WTC11 (cell line): ENCODE results near the gene CHD6. TPM values are rescaled to one million over a fixed set of nuclear protein-coding genes. Genes with fewer than 3 reads are reported as not detected.
A peak's percentile ranks its signal among the peaks of the same experiment; 100 is the strongest.

ENCODE experiments used
- ATAC-seq: fragments of 200-7000 bp; cut with Tn5 transposase; 2 replicates; pipeline ENCODE4 v1.10.0; 2021; ENCODE audit warnings: mild to moderate bottlenecking, moderate library complexity
- CTCF ChIA-PET: fragments of 300-600 bp; sonication (Branson Sonifier 250); formaldehyde crosslinking; loops from one replicate; lab custom pipeline; 2021; ENCODE audit warnings: antibody characterized with exemption; lab: Charles Lee
- POLR2A ChIA-PET: fragments of 350-600 bp; sonication (Branson Sonifier 250); formaldehyde crosslinking; loops from one replicate; lab custom pipeline; 2021; ENCODE audit warnings: antibody characterized with exemption; lab: Charles Lee
- DNase-seq: peaks from one replicate; pipeline ENCODE4 v3.0.0; 2021; ENCODE audit warnings: low spot score
- H3K27ac Mint-ChIP-seq: 2 replicates; pipeline ENCODE4 v1.8.0; 2021; ENCODE audit warnings: mixed read lengths
- H3K27me3 Mint-ChIP-seq: 2 replicates; pipeline ENCODE4 v1.8.0; 2021; ENCODE audit warnings: low read depth, mild to moderate bottlenecking, moderate library complexity, mixed read lengths
- H3K36me3 Mint-ChIP-seq: 2 replicates; pipeline ENCODE4 v1.8.0; 2021; ENCODE audit warnings: mixed read lengths
- H3K4me1 Mint-ChIP-seq: 2 replicates; pipeline ENCODE4 v1.8.0; 2022; ENCODE audit warnings: mixed read lengths
- H3K4me3 Mint-ChIP-seq: 2 replicates; pipeline ENCODE4 v1.8.0; 2021; ENCODE audit warnings: mild to moderate bottlenecking, moderate library complexity, mixed read lengths
- H3K9me3 Mint-ChIP-seq: 2 replicates; pipeline ENCODE4 v1.8.0; 2021; ENCODE audit warnings: mixed read lengths
- JUN ChIP-seq: sonication (generic); formaldehyde crosslinking; IDR thresholded peaks from 2 replicates; pipeline ENCODE4 v1.8.0; 2023; ENCODE audit warnings: mild to moderate bottlenecking, missing genetic modification reagents
- RELA ChIP-seq: sonication (generic); formaldehyde crosslinking; IDR thresholded peaks from 2 replicates; pipeline ENCODE4 v1.8.1; 2022; ENCODE audit warnings: missing genetic modification reagents, mild to moderate bottlenecking, borderline replicate concordance
- SOX15 ChIP-seq: fragments of 250-450 bp; sonication (Bioruptor Pico); IDR thresholded peaks from 2 replicates; pipeline ENCODE4 v1.9.0; 2021; ENCODE audit warnings: mild to moderate bottlenecking
- ZNF121 ChIP-seq: sonication (generic); formaldehyde crosslinking; IDR thresholded peaks from 2 replicates; pipeline ENCODE4 v1.8.0; 2023; ENCODE audit warnings: missing genetic modification reagents
- total RNA-seq: library from RNA; stranded (reverse); gene quantifications from 3 replicates; pipeline ENCODE4 v1.2.3, GENCODE V29; 2021
- TF ChIP-seq, protein P1 (sequence below): fragments of 250-450 bp; sonication (Bioruptor Pico); IDR thresholded peaks from 2 replicates; pipeline ENCODE4 v1.9.0; 2021; ENCODE audit warnings: moderate library complexity, mild to moderate bottlenecking, inconsistent platforms, borderline replicate concordance
- TF ChIP-seq, protein P2 (sequence below): sonication (generic); formaldehyde crosslinking; IDR thresholded peaks from 2 replicates; pipeline ENCODE4 v1.8.1; 2023; ENCODE audit warnings: mild to moderate bottlenecking, missing genetic modification reagents, moderate library complexity
- TF ChIP-seq, protein P3 (sequence below): sonication (generic); formaldehyde crosslinking; IDR thresholded peaks from 2 replicates; pipeline ENCODE4 v1.8.1; 2023; ENCODE audit warnings: mild to moderate bottlenecking, moderate library complexity, missing genetic modification reagents
- TF ChIP-seq, protein P4 (sequence below): fragments of 250-450 bp; sonication (Bioruptor Pico); IDR thresholded peaks from 2 replicates; pipeline ENCODE4 v1.9.0; 2021; ENCODE audit warnings: mild to moderate bottlenecking, borderline replicate concordance

Gene CHD6
- total RNA-seq, 1 experiment from 2014 or later: 52.1 TPM

DNA sequence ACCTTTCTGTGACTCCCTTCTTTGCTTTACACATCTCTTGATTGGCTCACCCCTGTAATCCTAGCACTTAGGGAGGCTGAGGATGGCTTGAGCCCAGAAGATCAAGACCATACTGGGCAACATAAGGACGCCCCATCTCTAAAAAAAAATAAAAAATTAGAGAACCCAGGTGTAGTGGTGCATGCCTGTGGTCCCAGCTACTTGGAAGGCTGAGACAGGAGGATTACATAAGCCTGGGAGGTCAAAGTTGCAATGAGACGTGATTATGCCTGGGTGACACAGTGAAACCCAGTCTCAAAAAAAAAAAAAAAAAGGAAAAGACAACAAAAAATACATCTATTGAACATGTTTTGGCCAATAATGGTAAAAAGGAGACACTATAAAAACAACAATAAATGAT is 37.8 kb downstream of the CHD6 start (continued):
- TF ChIP-seq, protein P1, sequence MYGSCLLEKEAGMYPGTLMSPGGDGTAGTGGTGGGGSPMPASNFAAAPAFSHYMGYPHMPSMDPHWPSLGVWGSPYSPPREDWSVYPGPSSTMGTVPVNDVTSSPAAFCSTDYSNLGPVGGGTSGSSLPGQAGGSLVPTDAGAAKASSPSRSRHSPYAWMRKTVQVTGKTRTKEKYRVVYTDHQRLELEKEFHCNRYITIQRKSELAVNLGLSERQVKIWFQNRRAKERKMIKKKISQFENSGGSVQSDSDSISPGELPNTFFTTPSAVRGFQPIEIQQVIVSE (CRISPR knock-in tag): no peak
- TF ChIP-seq RELA (CRISPR knock-in tag) (no peak), SOX15 (CRISPR knock-in tag) (no peak)
- TF ChIP-seq, protein P2, sequence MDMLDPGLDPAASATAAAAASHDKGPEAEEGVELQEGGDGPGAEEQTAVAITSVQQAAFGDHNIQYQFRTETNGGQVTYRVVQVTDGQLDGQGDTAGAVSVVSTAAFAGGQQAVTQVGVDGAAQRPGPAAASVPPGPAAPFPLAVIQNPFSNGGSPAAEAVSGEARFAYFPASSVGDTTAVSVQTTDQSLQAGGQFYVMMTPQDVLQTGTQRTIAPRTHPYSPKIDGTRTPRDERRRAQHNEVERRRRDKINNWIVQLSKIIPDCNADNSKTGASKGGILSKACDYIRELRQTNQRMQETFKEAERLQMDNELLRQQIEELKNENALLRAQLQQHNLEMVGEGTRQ (CRISPR knock-in tag): no peak

DNA sequence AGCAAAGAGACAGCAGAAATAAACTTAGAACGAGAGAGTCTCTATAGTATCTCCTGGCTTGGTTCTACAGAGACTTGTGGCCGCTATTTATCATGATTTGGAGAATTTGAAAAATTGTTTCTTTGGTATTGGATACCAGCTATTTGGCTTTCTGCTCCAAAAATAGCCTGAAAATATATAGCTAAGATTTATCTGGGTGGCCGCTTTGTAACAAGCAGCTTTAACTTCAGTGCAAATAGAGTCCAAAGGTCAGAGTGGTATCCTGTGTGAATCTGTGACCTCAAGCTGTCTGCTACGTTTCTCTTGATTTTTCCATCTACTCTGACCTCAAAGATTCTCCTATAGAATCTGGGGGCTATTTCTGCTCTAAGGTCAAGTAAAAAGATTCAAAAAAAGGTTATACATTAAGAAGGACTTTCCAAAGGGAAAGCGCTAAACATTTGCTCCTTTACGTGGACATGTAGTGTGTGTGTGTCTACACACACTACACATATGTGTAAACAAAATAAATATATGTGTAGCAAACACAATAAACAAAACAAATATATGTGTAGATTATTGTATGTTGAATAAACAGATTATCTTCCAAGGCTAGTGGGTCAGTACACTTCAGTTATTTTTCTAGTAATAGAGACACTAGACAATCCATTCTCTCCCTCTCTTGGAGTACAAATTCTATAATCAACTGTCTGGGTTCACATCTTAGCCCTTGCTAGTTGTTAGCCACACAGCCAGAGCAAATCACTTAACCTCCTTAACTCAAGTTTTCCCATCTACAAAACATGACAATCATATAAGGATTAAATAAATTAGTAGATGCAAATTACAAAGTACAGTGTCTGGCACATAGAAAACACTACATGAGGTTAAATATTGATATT is 40.8 kb downstream of the CHD6 start:
- H3K9me3 Mint-ChIP-seq: peaks cover 9% of the 10 kb centered on the region
- POLR2A ChIA-PET: interaction anchor here (0.5 kb wide), 1 partner anchor 123 kb away, joined by 5 read pairs; no protein-coding TSS in a partner anchor
- H3K27ac Mint-ChIP-seq: no peak overlapping the region
- DNase-seq (no peak), ATAC-seq (no peak)
- TF ChIP-seq JUN (CRISPR knock-in tag): no peak
- TF ChIP-seq, protein P3, sequence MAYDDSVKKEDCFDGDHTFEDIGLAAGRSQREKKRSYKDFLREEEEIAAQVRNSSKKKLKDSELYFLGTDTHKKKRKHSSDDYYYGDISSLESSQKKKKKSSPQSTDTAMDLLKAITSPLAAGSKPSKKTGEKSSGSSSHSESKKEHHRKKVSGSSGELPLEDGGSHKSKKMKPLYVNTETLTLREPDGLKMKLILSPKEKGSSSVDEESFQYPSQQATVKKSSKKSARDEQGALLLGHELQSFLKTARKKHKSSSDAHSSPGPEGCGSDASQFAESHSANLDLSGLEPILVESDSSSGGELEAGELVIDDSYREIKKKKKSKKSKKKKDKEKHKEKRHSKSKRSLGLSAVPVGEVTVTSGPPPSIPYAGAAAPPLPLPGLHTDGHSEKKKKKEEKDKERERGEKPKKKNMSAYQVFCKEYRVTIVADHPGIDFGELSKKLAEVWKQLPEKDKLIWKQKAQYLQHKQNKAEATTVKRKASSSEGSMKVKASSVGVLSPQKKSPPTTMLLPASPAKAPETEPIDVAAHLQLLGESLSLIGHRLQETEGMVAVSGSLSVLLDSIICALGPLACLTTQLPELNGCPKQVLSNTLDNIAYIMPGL (CRISPR knock-in tag): no peak
- no peak for TF ChIP-seq ZNF121
- CTCF ChIA-PET: no interaction called here
- H3K4me3 Mint-ChIP-seq: no peak overlapping the region
- no peaks in the 10 kb centered on the region for H3K27me3 Mint-ChIP-seq
- peaks cover 45% of the 10 kb centered on the region for H3K4me1 Mint-ChIP-seq
- peaks cover 8% of the 10 kb centered on the region for H3K36me3 Mint-ChIP-seq

DNA sequence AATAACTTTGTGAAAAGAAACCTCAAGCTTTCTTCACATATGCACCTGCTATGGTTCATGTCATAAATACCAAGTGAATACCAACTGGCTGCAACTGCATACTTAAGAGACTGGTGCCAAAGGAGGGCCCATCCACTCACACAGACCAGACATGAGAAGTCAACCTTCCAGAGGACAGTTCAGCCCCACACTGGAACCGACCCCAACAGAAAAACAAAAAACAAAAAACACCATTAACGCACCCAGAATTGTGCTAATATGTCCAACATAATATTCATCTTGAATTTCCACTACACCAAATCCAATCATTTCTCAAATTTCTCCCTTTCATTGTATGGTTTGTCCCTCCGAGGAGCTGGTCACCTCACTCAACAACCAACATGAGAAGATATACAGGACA is 42.8 kb downstream of the CHD6 start:
- POLR2A ChIA-PET: no interaction called here
- Mint-ChIP-seq H3K9me3 (peaks cover 9% of the 10 kb centered on the region), H3K27me3 (no peaks in the 10 kb centered on the region), H3K36me3 (peaks cover 8% of the 10 kb centered on the region), H3K27ac (peak overlapping the region; percentile 84; the same call in 1 of the 2 replicates), H3K4me1 (peaks cover 53% of the 10 kb centered on the region), H3K4me3 (no peak overlapping the region)
- DNase-seq (no peak), ATAC-seq (no peak)
- CTCF ChIA-PET: no interaction called here
- no peak for TF ChIP-seq ZNF121
- TF ChIP-seq, protein P4, sequence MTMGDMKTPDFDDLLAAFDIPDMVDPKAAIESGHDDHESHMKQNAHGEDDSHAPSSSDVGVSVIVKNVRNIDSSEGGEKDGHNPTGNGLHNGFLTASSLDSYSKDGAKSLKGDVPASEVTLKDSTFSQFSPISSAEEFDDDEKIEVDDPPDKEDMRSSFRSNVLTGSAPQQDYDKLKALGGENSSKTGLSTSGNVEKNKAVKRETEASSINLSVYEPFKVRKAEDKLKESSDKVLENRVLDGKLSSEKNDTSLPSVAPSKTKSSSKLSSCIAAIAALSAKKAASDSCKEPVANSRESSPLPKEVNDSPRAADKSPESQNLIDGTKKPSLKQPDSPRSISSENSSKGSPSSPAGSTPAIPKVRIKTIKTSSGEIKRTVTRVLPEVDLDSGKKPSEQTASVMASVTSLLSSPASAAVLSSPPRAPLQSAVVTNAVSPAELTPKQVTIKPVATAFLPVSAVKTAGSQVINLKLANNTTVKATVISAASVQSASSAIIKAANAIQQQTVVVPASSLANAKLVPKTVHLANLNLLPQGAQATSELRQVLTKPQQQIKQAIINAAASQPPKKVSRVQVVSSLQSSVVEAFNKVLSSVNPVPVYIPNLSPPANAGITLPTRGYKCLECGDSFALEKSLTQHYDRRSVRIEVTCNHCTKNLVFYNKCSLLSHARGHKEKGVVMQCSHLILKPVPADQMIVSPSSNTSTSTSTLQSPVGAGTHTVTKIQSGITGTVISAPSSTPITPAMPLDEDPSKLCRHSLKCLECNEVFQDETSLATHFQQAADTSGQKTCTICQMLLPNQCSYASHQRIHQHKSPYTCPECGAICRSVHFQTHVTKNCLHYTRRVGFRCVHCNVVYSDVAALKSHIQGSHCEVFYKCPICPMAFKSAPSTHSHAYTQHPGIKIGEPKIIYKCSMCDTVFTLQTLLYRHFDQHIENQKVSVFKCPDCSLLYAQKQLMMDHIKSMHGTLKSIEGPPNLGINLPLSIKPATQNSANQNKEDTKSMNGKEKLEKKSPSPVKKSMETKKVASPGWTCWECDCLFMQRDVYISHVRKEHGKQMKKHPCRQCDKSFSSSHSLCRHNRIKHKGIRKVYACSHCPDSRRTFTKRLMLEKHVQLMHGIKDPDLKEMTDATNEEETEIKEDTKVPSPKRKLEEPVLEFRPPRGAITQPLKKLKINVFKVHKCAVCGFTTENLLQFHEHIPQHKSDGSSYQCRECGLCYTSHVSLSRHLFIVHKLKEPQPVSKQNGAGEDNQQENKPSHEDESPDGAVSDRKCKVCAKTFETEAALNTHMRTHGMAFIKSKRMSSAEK (CRISPR knock-in tag): no peak

DNA sequence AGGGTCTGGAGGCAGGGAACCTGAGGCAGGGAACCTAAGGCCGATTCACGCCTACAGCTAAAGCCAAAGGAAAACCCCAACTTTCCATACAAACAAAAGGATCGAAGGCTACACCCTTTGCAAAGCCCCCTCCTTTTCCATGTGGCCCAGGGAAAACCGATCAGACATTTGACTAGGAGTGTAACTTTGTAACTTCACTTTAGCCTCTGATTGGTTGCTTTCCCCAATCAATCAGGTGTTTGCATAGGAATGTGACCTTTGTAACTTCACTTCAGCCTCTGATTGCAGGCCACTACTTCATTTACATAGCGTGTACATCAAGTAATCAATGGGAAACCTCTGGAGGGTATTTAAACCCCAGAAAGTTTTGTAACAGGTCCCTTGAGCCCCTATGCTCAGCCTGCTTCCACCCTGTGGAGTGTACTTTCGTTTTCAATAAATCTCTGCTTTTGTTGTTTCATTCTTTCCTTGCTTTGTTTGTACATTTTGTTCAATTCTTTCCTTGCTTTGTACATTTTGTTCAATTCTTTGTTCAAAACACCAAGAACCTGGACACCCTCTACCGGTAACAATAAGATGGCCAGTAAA is 43.3 kb downstream of the CHD6 start:
- Mint-ChIP-seq H3K4me1 (peaks cover 53% of the 10 kb centered on the region), H3K9me3 (peaks cover 9% of the 10 kb centered on the region), H3K4me3 (no peak overlapping the region), H3K36me3 (peaks cover 8% of the 10 kb centered on the region), H3K27ac (peak overlapping the region; percentile 57; the same call in 1 of the 2 replicates), H3K27me3 (no peaks in the 10 kb centered on the region)
- no peak for TF ChIP-seq RELA (CRISPR knock-in tag)
- CTCF ChIA-PET: interaction anchor here (0.9 to 1.4 kb wide), 2 partner anchors 44 to 118 kb away, joined by 3 to 9 read pairs; partner anchors contain the start of gene CHD6
- ATAC-seq (peak; percentile 64), DNase-seq (no peak)
- POLR2A ChIA-PET: interaction anchor here (0.5 kb wide), 1 partner anchor 35 kb away, joined by 3 read pairs; no protein-coding TSS in a partner anchor
